Measurements from ENCODE around the gene MTHFD2L. TPM values are rescaled to one million over a fixed set of nuclear protein-coding genes. Genes with fewer than 3 reads are reported as not detected.

MTHFD2L gene
- polyA plus RNA-seq, 1 donor from 2014 or later = 43.5 TPM

DNA sequence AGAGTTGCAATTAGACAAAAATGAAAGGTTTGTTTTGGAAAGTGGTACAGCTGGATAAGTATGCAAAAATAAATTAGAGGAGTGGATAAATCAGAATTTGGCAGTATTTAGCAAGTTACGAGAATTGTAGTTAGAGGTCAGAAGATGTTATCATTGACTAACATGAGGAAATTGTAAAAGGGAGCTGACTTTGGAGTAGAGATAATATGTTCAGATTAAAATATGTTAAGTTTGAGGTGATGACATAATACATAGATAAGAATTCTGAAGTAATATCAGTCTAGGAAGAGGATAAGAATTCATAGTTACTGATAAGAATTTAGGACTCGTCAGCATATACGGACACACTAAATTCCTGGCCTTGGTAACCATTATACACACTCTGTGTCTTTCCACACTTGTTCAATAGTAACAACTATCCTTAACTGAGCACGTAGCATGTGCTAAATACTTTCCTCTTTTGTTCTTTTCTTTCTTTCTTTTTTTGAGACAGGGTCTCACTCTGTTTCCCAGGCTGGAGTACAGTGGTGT is 146.2 kb downstream of the MTHFD2L start:
- no peak overlapping the region for H3K4me2 ChIP-seq (ENCODE audit: low read length)
- H3K9ac ChIP-seq (ENCODE audit: low read length) = no peak overlapping the region
- no peak overlapping the region for H3K4me3 ChIP-seq (ENCODE audit: low read length)
- no peaks in the 10 kb centered on the region for H3K9me3 ChIP-seq (ENCODE audit: low read length)
- H4K20me1 ChIP-seq (ENCODE audit: insufficient read depth) = no peaks in the 10 kb centered on the region
- H2AFZ ChIP-seq (ENCODE audit: low read depth, low read length) = no peak overlapping the region
- H3K79me2 ChIP-seq (replicated peaks; ENCODE audit: insufficient read depth, low read length) = no peaks in the 10 kb centered on the region
- TF ChIP-seq RAD21 (conservative IDR thresholded peaks at IDR 0.05) (no peak), MXI1 (conservative IDR thresholded peaks at IDR 0.05; ENCODE audit: poor library complexity, severe bottlenecking) (no peak), EZH2 (IDR thresholded peaks at IDR 0.05; ENCODE audit: borderline replicate concordance, insufficient read depth, low read length, poor library complexity, severe bottlenecking) (no peak), POLR2AphosphoS5 (IDR thresholded peaks at IDR 0.05) (no peak), TAF1 (IDR thresholded peaks at IDR 0.05; ENCODE audit: low read depth) (no peak), SMC3 (conservative IDR thresholded peaks at IDR 0.05; ENCODE audit: poor library complexity) (no peak), EP300 (conservative IDR thresholded peaks at IDR 0.05; ENCODE audit: poor library complexity, severe bottlenecking) (no peak)
- TF ChIP-seq, protein P1, sequence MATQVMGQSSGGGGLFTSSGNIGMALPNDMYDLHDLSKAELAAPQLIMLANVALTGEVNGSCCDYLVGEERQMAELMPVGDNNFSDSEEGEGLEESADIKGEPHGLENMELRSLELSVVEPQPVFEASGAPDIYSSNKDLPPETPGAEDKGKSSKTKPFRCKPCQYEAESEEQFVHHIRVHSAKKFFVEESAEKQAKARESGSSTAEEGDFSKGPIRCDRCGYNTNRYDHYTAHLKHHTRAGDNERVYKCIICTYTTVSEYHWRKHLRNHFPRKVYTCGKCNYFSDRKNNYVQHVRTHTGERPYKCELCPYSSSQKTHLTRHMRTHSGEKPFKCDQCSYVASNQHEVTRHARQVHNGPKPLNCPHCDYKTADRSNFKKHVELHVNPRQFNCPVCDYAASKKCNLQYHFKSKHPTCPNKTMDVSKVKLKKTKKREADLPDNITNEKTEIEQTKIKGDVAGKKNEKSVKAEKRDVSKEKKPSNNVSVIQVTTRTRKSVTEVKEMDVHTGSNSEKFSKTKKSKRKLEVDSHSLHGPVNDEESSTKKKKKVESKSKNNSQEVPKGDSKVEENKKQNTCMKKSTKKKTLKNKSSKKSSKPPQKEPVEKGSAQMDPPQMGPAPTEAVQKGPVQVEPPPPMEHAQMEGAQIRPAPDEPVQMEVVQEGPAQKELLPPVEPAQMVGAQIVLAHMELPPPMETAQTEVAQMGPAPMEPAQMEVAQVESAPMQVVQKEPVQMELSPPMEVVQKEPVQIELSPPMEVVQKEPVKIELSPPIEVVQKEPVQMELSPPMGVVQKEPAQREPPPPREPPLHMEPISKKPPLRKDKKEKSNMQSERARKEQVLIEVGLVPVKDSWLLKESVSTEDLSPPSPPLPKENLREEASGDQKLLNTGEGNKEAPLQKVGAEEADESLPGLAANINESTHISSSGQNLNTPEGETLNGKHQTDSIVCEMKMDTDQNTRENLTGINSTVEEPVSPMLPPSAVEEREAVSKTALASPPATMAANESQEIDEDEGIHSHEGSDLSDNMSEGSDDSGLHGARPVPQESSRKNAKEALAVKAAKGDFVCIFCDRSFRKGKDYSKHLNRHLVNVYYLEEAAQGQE (IDR thresholded peaks at IDR 0.05; ENCODE audit: borderline replicate concordance) = no peak
- no peaks in the 10 kb centered on the region for H3K27me3 ChIP-seq (ENCODE audit: insufficient read depth, low read depth, low read length)
- H3K27ac ChIP-seq (ENCODE audit: low read length) = no peak overlapping the region
- H3K36me3 ChIP-seq (ENCODE audit: insufficient read depth, low read length) = no peaks in the 10 kb centered on the region
- no peaks in the 10 kb centered on the region for H3K9me2 ChIP-seq (ENCODE audit: insufficient read depth, low read length)
- no peaks in the 10 kb centered on the region for H3F3A ChIP-seq (ENCODE audit: insufficient read depth, low read length, poor library complexity, severe bottlenecking)

DNA sequence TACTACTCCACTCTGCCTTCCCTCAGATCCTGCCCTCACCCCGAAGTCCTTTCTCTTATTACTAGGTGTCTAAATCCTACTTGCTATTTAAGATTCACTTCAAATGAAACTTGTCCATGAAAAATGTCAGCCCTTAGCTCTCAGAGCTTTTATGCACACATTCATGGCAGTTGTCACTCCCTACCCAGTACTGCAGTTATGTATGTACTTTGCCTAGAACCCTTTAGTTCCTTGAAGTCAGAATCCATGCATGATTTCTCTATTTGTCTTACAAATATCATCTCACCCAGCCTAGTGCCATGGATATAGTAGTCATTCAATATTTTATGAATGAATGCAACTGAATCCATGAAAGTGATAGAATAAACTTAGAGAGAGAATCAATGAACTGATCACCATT is 147.1 kb downstream of the MTHFD2L start:
- Histone ChIP-seq H3K27me3 (ENCODE audit: insufficient read depth, low read depth, low read length) (no peaks in the 10 kb centered on the region), H3K79me2 (replicated peaks; ENCODE audit: insufficient read depth, low read length) (no peaks in the 10 kb centered on the region), H3K27ac (ENCODE audit: low read length) (no peak overlapping the region), H3K36me3 (ENCODE audit: insufficient read depth, low read length) (no peaks in the 10 kb centered on the region), H3F3A (ENCODE audit: insufficient read depth, low read length, poor library complexity, severe bottlenecking) (no peaks in the 10 kb centered on the region), H2AFZ (ENCODE audit: low read depth, low read length) (no peak overlapping the region), H4K20me1 (ENCODE audit: insufficient read depth) (no peaks in the 10 kb centered on the region), H3K4me3 (ENCODE audit: low read length) (no peak overlapping the region), H3K4me2 (ENCODE audit: low read length) (no peak overlapping the region), H3K9me2 (ENCODE audit: insufficient read depth, low read length) (no peaks in the 10 kb centered on the region), H3K9me3 (ENCODE audit: low read length) (no peaks in the 10 kb centered on the region), H3K9ac (ENCODE audit: low read length) (no peak overlapping the region)
- TF ChIP-seq POLR2AphosphoS5 (IDR thresholded peaks at IDR 0.05) (no peak), EP300 (conservative IDR thresholded peaks at IDR 0.05; ENCODE audit: poor library complexity, severe bottlenecking) (no peak)

DNA sequence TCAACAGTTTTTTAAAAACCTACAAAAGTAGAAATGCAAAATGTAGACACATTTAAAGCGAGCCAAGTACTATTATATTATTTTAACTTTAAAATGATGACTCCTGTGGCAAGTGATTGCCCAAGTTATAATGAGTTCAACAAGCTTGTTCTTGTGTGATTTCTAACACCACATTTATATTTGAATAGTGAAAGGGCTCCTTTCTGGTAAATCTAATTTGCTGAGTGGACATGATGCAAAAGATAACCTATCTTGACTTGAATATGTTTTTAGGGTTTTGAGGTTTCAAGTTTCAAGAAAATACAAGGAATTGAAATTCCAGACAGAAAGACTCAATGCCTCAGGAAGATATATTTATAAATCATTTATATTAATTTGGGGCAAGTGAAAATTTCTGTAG is 149.3 kb downstream of the MTHFD2L start:
- TF ChIP-seq EZH2 (IDR thresholded peaks at IDR 0.05; ENCODE audit: borderline replicate concordance, insufficient read depth, low read length, poor library complexity, severe bottlenecking) = no peak
- TF ChIP-seq SMC3 (conservative IDR thresholded peaks at IDR 0.05; ENCODE audit: poor library complexity) = no peak
- no peak for TF ChIP-seq MXI1 (conservative IDR thresholded peaks at IDR 0.05; ENCODE audit: poor library complexity, severe bottlenecking)
- TF ChIP-seq, protein P2, sequence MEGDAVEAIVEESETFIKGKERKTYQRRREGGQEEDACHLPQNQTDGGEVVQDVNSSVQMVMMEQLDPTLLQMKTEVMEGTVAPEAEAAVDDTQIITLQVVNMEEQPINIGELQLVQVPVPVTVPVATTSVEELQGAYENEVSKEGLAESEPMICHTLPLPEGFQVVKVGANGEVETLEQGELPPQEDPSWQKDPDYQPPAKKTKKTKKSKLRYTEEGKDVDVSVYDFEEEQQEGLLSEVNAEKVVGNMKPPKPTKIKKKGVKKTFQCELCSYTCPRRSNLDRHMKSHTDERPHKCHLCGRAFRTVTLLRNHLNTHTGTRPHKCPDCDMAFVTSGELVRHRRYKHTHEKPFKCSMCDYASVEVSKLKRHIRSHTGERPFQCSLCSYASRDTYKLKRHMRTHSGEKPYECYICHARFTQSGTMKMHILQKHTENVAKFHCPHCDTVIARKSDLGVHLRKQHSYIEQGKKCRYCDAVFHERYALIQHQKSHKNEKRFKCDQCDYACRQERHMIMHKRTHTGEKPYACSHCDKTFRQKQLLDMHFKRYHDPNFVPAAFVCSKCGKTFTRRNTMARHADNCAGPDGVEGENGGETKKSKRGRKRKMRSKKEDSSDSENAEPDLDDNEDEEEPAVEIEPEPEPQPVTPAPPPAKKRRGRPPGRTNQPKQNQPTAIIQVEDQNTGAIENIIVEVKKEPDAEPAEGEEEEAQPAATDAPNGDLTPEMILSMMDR (IDR thresholded peaks at IDR 0.05; ENCODE audit: poor library complexity, severe bottlenecking) = no peak
- no peak for TF ChIP-seq TAF1 (IDR thresholded peaks at IDR 0.05; ENCODE audit: low read depth)
- TF ChIP-seq EP300 (conservative IDR thresholded peaks at IDR 0.05; ENCODE audit: poor library complexity, severe bottlenecking) = no peak
- TF ChIP-seq POLR2AphosphoS5 (IDR thresholded peaks at IDR 0.05) = no peak
- Histone ChIP-seq H3K9me3 (ENCODE audit: low read length) (no peaks in the 10 kb centered on the region), H3K4me3 (ENCODE audit: low read length) (no peak overlapping the region), H3K9me2 (ENCODE audit: insufficient read depth, low read length) (no peaks in the 10 kb centered on the region), H3F3A (ENCODE audit: insufficient read depth, low read length, poor library complexity, severe bottlenecking) (no peaks in the 10 kb centered on the region), H3K27ac (ENCODE audit: low read length) (no peak overlapping the region), H2AFZ (ENCODE audit: low read depth, low read length) (no peak overlapping the region), H3K36me3 (ENCODE audit: insufficient read depth, low read length) (no peaks in the 10 kb centered on the region), H3K27me3 (ENCODE audit: insufficient read depth, low read depth, low read length) (no peaks in the 10 kb centered on the region), H3K79me2 (replicated peaks; ENCODE audit: insufficient read depth, low read length) (no peaks in the 10 kb centered on the region), H4K20me1 (ENCODE audit: insufficient read depth) (no peaks in the 10 kb centered on the region), H3K9ac (ENCODE audit: low read length) (no peak overlapping the region), H3K4me2 (ENCODE audit: low read length) (no peak overlapping the region)

All from neural cell (in vitro differentiated cells).